Activated CD4-positive, alpha-beta T cell treated with anti-CD3 and anti-CD28 coated beads for 4 hours (primary cell): ENCODE data around the gene HS2ST1.
"Not testable (repeated sequence)": the region's sequence is repeated elsewhere in the genome, so short reads cannot be mapped to it uniquely, and the experiment has no call there.

Experiments used
- DNase-seq, 2 donors: peaks; one replicate each; pipeline ENCODE4 v3.0.0-alpha.2; 2020

The HS2ST1 gene

GRCh38 chr1:86914601-86914997, at the start of gene HS2ST1:
HS2ST1 (plus strand) TSS chr1:86914635.
- DNase-seq = no peak

DNA sequence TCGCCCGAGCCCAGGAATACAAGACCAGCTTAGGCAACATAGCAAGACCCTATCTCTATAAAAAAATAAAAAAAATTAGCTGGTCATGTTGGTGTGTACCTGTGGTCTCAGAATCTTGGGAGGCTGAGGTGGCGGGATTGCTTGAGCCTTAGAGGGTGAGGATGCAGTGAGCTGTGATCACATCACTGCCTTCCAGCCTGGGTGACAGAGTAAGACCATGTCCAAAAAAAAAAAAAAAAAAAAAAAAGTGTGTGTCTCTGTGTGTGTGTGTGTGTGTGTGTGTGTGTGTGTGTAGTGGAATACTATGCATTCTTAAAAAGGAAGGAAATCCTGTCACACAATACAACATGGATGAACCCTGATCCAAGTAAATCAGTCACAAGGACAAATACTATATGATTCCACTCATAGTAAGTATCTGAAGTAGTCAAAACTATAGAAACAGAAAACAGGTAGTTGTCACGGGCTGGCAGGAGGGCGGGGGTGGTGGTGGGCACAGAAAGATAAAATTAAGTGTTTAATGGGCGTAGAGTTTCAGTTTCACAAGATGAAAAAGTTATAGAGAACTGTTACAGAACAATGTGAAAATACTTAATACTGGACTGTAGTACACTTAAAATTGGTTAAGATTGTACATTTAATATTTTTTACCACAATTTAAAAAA, 48.3 kb upstream of the HS2ST1 start:
- DNase-seq = no peak

DNA sequence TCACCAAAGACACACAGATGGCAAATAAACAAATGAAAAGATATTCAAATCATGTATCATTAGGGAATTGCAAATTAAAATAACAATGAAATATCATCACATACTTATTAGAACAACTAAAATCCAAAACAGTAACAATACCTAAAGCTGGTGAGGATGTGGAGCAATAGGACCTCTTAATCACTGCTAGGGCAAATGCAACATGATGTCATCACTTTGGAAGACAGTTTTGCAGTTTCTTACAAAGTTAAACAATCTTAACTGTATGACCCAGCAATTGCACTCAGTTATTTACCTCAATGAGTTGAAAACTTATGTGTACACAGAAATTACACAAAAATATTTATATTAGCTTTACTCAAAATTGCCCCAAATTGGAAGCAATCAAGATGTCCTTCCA, 47.8 kb upstream of the HS2ST1 start:
- no peak for DNase-seq

GRCh38 chr1:86867278-86867677, 47.2 kb upstream of the HS2ST1 start:
- not testable (repeated sequence) for DNase-seq

DNA sequence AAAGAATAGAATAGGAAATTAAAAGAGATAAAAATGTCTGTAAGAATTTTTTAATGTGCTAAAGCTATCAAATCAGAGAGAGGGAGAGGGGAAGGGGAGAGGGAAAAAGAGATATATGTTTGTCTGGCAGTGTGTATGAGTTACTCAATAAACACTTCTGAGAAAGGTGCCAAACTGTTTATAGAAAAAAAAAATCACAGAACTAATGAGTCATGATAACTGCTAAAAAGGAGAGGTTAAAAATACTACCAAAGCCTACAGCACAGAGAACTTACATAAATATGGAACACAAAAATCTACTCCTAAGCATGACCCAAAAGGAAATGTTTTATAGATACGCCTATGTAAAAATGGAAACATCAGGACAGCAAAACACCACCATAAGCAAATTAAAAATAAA, 46.0 kb upstream of the HS2ST1 start:
- DNase-seq = no peak

DNA sequence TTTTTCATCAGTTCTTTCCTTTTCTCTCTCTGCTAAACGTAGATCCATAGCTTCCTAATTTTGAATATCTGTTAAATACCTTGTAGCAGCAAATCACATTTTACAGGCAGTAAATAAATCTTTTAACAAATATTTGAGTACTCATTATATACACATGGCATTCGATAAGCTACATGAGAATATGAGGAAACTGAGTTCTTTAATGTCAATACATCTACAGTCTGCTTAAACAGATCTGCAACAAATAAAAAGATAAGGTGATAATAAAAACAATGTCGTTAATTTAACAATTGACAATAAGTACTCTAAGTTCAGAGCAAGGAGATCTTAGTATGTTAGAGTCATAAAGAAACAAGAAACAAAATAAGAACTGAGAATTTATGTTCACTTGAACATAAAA, 43.4 kb upstream of the HS2ST1 start:
- no peak for DNase-seq

GRCh38 chr1:86872086-86872485, 42.3 kb upstream of the HS2ST1 start:
- no peak for DNase-seq

DNA sequence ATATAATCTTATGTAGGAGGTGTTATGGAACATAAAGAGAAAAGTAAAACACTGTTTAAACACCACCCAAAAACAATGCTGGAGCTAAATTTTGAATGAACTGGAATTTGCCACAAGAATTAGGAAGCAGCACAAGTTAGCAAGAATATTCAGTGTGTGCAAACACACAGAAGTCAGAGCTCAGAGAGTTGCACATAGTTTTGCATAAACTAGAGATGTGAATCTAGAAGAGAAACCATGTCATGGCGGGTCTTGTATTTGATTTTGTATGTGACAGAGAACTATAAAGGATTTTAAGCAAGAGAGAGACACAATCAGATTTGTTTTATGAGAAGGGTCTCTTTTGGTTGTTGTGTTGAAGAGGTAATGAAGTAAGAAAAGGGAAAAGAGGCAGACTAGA, 38.7 kb upstream of the HS2ST1 start:
- DNase-seq = no peak

GRCh38 chr1:86887479-86888162, 26.8 kb upstream of the HS2ST1 start:
- no peak for DNase-seq

DNA sequence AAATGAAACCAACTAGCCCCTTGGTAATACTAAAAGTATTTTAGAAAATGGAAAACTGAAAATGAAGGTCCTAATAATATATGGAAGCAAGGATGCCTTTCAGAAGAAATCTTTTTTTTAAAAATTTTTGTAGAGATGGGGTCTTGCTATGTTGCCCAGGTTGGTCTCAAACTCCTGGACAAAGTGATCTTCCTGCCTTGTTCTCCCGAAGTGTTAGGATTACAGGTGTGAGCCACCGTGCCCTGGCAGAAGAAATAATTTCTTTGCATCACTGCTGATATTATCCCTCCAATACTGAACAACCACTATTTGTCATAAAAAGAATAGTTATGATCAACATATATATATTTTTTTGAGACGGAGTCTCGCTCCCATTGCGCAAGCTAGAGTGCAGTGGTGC, 26.1 kb upstream of the HS2ST1 start:
- DNase-seq = no peak

GRCh38 chr1:86899401-86899800, 15.0 kb upstream of the HS2ST1 start:
- DNase-seq = not testable (repeated sequence)

DNA sequence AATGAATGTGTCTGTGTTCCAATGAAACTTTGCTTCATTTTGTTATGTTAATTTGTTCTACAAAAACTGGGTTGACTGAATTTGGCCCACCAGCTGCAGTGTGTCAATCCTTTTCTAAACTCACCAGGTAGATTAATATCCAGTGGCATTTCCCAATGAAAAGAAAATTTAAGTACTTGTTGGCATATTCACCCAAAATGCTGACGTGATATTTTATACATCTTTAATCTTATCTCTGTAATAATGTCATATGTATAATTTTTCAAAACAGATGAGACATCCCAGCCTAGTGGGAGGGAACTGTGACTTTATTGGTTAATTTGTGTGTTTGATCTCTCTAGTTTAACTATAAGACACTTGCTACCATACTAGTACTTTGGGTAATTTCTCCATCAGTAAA, 8.6 kb upstream of the HS2ST1 start:
- no peak for DNase-seq

DNA sequence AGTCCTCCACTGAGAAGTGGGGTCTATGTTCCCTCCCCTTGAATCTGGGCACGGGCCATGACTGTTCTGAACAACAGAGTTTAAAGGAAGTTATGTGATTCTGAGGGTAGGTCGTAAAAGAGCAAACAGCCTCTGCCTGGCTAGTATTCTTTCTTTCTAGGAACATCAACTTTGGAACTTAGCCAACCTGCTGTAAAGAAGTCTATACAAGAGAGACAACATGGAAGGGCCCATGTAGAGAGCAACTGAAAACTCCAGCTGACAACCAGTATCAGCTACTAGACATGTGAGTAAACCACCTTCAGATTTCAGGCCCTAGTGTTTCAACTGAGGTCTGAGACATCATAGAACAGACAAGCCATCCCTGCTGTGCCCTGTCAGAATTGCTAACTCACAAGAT, 8.0 kb upstream of the HS2ST1 start:
- DNase-seq = no peak

- no peak for DNase-seq
Observed at GRCh38 chr1:86912281-86912900, 2.0 kb upstream of the HS2ST1 start.

DNA sequence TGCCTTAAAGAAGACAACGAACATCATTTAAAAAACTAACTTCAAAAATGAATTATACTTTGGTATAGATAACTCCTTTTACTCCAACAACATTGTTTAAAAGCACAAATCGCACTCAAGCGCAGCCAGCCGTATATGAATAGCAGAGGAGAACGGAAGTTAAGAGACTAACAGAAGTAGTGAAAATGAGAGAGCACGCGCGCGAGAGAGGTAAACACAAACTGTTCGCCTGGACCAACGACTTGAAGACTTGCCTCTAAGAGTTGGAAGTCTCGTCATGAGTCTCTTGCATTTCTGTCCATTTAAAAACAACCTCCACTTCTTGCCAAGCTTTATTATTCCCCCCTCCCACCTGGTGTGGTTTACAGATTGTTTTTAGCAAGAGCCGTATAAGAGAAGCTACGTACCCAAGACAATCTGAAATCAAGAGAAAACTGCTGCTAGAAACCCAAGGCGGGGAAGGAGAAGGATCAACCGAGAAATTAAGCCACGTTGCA, 988 bp upstream of the HS2ST1 start:
- DNase-seq = peak; percentile 11 to 28

DNA sequence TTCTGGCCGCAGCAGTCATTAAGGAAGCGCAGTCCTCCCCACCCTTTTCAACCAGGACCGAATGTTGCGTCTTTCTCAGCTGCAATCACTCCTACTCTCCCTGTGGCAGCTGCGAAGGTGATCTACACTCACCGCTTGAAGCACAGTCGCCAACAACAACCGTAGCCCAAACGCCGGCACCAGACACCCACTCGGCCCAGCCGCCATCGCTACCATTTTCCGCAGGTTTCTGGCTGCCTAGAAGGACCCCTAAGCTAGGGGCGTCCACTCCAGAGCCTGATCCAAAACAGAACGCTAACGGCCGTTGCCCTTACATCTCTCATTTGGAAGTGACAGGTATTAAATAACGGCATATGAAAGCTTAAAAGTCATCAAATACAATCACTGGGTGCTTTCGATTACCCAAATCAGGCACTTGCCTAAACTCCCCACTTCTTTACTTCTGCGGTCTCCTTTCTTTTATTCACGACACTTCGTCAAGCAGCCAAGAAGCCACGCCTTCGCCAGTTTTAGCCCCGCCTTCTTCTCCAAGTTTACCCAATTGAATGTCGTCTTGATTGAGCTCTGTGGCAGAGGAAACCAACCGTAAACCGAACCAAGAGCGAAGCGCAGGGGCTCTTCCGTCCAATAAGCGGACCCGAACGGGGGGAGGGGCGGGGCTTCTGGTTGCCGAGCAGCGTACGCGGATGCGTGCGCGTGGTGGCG, 387 bp upstream of the HS2ST1 start, which contains the start of gene SELENOF:
SELENOF (minus strand) TSS at position 231 of the 705 bp plus-strand sequence; CDS start at position 216, 15 bp downstream.
- DNase-seq = peak; percentile 100

- peak; percentile 41 to 43 for DNase-seq
Observed at GRCh38 chr1:86914998-86915736, 732 bp downstream of the HS2ST1 start.

DNA sequence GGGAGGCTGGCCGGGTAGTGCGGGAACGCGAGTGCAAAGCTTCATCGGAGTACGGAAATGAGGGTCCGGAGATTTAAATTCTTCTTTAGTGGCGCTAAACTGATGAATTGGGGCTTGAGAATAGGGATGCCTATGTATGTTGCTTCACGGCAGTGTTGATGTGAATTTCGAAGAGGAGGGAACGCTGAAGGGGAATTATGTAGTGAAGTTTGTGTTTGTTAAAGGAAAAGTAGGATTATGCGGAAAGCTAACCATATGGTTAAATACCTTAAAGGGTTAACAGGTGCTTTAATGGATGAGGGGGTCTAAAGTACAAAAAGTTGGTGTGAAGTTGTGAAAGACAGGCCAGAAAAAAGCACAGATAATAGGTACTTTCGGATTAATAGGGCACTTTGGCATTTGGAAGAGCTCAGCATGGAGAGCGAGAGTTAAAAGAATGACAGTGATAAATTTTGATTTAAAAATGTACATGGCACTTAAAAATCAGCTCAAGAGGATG, 1.4 kb downstream of the HS2ST1 start:
- DNase-seq = no peak

GRCh38 chr1:86916752-86917151, 2.3 kb downstream of the HS2ST1 start:
- no peak for DNase-seq

- no peak for DNase-seq
Observed at GRCh38 chr1:86922445-86922844, 8.0 kb downstream of the HS2ST1 start.

GRCh38 chr1:86924324-86924960, 10.0 kb downstream of the HS2ST1 start:
- DNase-seq = no peak

- no peak for DNase-seq
Observed at GRCh38 chr1:86925742-86926141, 11.3 kb downstream of the HS2ST1 start.
